ENCODE results near the gene DUS1L.
A peak's percentile ranks its signal among the peaks of the same experiment; 100 is the strongest.

The DUS1L gene

DNA sequence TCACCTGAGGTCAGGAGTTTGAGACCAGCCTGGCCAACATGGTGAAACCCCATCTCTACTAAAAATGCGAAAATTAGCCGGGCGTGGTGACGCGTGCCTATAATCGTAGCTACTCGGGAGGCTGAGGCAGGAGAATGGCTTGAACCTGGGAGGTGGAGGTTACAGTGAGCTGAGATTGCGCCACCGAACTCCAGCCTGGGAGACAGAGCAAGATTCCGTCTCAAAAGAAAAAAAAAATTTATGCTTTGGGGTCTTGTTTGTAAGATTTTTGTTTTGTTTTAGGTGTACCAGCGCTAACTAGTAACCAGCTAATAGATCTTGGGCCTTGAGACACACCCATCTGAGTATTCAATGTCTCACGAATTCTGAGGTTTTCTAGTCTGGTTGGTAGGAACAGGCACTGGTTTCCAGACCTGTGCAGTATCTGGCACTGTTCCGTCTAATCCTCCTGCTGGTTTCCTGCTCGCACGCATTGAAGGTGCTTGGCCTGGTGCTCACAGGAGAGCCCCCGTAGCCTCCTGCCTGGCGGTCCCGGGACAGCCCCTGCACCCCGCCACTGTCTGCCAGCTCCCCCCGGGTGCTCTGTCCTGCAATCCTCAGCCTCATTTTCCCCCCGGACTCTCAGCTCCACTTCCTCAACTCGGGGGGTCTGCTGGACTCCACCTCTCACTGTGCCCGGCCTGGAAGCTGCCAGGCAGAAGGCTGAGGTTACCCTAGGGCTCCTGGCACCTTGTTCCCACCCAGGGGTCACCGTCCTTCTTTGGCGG is 10.6 kb upstream of the DUS1L start:
- no peak for DNase-seq (ENCODE audit: low spot score)

DNA sequence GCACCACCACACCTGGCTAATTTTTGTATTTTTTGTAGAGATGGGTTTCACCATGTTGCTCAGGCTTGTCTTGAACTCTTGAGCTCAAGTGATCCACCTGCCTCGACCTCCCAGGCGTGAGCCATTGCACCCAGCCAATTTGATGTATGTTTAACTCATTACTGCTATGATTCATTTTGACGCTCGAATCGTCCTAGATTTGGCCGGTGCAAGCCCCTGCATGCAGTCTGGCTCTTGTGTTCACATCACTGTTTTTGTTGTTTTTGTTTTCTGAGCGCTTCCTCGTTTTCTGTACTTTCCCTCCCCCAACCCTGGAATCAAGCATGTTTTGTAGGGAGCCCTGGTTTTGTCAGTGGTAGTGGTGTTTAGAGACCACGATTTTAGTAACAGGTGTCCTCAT is 7.8 kb upstream of the DUS1L start:
- DNase-seq (ENCODE audit: low spot score) = no peak

DNA sequence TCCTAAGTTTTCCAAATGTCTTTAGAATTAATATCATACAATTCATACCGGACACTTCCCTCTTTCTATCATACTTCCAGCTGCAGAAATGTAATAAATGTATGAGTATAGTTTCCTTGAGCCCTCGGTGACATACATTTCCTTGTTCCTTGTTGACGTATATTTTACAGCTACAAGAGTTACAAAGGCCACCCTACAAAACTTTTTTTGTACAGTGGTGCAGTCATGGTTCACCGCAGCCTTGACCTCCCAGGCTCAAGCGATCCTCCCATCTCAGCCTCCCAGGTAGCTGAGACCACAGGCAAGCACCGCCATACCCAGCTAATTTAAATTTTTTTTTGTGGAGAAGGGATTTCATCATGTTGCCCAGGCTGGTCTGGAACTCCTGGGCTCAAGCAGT is 7.2 kb upstream of the DUS1L start:
- no peak for DNase-seq (ENCODE audit: low spot score)

DNA sequence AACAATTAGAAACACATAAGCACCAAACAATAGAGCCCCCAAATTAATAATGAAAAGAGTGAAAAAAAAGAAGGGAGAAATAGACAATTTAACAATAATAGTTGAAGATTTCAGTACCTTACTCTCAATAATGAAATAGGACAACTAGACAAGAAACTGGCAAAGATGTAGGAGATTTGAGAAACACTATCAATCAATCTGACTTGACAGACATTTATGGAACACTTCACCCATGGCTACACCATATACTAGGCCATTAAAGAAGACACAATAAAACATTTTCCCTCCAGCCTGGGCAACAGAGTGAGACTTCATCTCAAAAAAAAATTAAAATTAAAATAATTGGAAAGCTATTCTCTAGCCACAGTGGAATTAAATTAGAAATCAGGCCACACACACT is 5.0 kb upstream of the DUS1L start:
- DNase-seq (ENCODE audit: low spot score) = no peak

DNA sequence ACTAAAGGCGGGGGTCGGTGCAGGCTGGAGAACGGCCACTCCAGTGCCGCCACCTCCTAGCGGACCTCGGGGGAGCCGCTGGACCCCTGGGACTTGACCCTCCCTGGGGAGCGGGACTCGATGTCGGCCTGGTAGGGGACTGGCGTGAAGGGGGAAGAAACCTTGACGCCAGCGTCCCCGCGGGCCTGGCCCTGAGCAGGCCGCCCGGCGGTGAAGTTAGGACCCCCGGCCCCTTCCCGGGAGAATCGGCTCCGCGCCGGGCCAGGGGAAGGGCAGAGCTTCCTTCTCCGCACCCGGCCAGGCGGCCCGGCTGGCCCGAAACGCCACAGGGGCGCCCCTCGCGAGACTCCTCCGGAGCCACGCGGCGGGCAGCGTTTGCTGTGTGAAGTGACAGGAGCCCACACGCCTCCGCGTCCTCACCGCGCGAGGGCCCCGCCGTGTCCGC is 389 bp downstream of the DUS1L start:
- DNase-seq (ENCODE audit: low spot score) = no peak

DNA sequence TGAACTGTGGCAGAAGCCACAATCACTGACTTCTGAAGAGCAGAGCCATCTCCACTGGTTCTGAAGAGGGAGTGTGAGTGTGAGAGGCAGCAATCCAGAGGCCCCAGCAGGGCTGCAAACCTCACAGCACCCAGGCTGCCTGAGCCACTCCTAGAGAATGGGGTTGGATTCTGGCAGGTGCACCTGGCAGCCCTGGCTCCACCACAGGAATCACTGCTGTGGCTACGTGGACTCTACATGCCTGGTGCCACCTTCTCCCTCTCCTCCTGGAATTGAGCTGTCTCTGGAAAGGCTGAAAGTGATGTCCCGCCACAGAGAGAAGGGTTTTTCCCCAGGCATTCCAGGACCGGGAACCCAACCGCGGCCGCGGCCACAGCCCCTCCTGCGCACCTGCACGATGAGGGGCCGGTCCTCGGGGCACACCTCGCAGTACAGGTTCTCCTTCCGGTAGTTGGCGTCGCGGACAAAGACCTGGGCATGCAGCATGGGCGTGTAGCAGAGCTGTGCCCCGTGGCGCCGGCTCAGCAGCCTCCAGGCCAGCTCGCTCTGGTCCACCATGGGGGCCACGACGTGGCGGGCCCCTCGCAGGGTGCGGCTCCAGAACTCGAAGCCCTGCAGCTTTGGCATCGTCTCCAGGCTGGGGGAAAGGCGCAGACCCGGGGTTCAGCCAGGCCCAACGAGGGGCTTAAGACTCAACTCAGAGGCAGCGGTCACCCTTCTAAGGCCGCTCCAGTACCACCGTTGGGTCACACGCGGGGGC is 991 bp downstream of the DUS1L start:
- peak; percentile 57 for DNase-seq (ENCODE audit: low spot score)

DNA sequence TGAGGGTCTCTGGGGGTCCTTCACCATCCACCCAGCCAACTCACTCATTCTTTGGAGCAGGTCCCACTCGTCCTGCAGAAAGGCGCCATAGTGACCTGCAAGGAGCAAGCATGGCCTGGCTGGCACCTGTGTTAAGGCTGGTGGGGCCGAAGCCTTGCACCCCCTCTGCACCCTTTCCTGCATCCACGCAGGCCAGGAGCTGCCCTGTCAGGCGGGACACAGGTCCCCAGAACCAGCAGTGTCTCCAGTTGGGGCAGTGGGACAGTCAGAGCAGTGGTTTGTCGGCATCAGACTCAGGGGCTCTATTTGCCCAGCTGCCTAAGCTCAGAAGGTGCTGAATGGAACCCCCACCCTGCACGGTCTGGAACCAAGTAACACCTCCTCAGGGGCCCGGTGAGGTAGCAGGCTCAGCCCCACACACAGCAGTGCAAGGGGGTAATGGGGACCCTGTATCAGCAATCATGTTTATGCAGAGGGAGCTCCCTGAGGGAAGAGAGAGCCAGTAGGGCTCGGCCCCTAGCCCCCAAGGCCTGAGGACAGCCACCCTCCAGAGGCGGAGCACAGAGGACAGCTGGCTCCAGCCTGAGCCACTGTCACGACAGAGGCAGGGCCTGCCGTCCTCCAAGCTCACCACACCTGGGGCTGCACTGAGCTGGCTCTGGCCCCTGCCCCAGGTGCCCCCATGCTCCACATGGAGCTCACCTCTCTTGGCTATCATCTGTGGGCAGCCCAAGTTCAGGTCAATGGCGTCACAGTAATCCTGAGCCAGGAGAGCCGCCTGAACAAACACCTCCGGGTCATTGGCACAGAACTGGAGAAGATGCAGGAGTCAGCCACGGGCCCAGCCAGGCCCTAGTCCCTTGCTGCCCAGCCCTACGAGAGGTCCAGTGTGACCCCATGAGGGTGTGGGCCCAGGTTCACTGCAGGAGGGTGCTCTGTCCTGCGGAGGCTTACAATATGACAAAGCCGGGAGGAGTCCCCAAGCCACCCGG is 1.9 kb downstream of the DUS1L start:
- no peak for DNase-seq (ENCODE audit: low spot score)

DNA sequence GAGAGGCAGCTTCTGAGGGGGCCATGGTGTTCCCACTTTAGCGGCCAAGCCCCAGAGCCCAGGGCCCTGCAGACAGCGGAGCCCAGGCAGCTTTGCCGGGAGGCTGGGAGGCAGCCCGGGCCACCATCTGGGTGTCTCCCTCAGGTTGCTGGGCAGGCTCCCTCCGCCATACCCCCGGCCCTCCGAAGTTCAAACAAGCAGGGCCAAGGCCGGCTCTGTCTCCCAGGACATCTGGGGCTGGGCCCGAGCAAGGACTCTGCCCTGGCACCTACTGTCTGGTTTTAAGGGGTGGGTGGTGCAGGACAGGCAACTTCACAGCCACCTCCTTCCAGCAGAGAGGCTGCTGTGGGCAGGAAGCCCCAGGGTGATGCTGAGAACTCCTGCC is 2.6 kb downstream of the DUS1L start:
- DNase-seq (ENCODE audit: low spot score) = no peak

DNA sequence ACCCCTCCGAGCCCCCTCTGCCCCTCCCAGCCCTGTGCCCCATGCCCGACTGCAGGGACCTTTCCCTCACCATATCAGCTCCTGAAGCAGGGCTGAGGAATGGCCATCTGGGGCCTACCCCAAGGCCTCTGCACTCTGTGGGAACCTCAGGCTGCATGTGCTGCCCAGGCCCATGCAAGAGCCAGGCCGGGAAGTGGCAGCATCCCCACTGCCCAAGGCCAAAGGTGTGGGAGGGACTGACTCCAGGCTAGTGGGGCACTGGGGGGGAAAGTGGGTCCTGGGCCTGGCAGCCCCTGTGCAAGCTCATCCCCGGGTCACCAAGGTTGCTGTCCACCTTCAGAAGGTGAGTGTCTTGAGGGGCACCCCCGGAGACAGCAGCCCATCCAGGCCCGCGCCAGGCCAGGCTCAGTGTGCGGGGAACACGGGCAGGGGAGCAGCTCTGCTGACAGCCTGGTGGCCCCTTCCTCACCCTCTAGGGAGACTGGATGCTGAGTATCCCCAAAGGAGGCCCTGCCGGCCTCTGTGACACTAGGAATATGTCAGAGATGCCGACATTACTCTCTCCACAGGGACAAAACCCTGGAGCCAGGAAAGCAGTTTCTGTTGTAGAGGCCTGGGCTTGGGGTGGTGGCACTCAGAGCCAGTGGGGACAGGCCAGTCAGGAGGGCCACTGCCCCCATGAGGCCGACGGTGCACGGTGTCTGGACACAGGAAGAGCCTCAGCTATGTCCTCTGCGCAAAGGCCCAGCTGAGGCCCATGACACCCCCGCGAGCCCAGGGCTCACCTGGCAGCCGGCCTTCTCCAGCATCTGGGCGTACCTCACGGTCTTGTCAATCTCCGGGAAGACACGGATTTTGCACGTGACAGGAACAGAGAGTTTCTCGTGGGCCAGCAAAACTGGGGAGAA is 3.3 kb downstream of the DUS1L start:
- no peak for DNase-seq (ENCODE audit: low spot score)

DNA sequence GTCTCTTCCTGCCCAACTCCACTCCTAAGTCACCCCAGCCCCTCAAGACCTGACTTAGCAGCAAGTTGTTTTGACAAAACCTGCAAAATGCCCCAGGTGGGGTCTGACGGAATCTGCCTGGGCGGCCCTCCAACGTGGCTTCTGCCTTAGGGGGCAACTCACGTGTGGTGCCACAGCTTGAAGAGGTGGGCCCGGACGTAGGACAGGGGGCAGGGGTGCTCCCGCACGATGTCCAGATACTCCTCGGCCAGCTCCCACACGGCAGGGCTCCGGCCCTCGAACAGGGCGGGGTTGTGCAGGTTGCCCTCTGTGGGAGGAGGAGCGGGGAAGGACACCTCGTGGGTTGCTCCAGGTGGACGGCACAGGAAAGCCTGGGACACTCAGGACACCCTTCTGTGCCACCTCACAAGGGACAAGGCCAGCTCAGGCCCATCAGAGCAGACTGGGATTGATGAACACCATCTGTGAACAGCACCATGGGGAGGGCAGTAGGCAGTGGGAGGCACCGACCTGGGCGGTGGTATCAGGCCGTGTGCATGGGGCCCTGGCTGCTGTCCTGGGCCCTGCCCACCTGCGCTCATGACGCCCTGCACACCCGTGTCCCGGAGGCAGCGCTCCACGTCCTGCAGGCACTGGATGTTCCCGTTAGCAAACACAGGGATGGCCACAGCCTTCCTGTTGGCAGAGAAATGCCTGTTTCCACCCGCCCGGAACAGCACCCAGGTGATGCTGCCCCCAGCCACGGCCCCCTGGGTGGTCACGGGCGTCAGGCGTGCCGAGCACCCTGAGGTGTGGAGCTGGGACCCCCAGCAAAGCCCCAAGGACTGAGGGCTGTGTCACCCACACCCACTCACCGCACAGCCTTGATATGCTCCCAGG is 4.3 kb downstream of the DUS1L start:
- no peak for DNase-seq (ENCODE audit: low spot score)

DNA sequence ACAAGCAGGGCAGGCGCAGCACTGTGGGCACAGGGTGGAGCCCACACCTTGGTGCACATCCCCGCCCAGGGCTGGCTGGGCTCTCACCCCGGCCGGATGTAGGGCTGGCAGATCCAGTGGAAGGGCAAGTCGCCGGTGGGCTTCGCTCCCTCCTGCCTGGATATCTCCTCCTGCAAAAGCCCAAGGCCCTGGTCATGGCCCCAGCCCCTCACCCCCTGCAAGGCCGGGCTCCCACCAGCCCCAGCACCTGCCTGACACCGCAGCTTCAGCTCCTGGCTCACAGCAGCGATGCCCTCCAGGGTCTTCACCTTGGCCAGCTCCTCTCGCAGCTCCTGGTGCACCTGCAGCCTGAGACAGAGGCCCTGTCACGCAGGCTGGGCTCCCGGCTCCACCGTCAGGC is 5.0 kb downstream of the DUS1L start:
- DNase-seq (ENCODE audit: low spot score) = no peak

DNA sequence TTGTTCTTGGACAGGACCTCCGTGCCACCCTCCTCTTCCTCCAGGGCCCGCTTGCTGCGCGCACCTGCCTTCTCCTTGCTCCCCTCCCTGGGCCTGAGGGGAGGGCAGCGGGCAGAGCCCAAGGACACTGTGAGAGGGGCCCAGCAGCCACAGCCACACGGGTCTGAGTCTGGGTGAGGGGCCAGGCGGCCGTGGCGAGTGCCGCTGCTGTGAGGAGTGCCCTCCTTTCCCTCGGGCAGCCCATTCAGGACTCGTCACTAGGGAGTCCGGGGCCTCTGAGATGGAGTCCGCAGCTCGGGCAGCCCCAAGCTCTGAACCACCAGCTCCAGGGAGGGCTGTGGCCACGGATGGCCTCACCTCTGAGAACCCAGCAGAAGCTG is 5.6 kb downstream of the DUS1L start:
- no peak for DNase-seq (ENCODE audit: low spot score)

DNA sequence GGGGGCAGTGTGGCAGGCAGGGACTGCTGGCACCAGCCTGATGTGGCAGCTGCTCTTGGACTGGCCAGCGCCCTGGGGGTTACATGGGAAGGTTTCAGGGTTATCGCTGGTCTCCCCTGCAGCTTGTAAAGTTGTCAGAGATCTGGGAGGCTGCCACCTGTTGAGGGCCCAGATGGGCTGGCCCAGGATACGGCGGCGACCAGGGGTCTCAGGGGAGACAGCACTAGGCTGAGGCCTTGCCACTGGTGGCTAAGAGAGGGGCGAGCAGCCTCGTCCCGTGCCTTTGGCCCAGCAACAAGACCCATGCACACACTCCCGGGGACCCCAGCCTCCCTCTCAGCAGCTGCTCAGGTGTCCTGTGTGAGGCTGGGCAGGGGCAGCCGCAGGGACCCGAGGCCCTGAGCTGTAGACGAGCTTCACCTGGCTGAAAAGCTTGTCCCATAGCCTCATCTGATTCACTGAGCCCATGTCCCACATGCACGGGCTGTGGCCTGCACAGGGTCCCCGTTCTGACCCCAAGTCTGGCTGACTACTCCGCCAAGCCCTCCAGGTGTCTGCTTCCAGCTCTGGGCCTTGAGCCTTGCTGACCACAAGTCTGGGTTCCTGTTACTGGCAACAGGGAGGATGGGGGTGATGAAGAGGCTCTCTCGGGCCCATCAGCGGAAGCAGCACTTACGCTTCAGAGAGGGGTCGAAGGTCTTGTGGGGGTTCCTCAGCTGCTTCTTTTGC is 6.2 kb downstream of the DUS1L start:
- no peak for DNase-seq (ENCODE audit: low spot score)

DNA sequence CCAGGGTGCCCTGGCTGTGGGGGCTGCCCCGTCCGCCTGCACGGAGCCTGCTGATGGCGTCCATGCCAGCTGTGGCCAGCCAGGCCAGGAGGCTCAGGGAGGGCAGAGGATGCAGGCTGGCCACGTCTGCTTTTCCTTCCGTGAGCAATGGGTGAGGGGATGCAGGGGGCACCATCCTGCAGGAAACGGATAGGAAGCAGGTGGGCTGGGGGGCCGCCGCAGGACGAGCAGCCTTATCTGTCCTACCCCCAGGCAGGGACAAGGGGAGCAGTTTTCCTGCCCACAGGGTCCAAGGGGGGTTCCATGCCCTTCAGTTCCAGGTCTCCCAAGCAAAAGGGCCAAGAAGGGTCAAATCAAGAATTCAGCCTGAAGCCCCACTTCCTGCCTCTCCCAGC is 6.8 kb downstream of the DUS1L start:
- DNase-seq (ENCODE audit: low spot score) = no peak

DNA sequence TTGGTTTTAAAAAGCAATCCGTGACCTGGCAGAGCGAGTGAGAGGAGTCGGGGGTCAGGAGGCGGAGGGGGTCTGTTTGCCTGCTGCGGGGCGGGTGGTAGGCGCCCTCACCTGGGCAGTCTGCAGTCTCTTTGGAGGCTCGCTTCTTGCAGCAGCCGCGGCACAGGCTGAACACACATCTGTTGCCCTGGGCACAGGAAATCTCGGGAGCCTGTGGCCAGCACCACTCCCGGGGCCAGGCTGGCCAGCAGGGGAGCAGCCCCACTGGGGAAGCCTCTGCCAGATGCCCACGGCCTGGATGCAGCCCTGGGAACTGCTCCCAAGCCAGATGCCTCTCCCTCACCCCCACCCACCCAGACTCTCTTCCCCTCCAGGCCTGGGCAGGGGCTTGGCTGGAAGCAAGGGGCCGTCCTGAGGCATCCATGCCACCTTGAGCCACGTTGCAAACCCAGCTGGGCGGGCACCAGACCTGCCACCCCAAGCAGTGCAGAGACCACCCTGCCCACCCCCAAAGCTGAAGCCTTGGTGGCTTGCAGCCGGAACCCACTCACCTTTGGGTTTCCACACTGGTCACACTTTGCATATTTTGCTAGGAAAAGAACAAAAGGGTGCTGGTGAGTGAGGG is 7.3 kb downstream of the DUS1L start:
- DNase-seq (ENCODE audit: low spot score) = no peak

DNA sequence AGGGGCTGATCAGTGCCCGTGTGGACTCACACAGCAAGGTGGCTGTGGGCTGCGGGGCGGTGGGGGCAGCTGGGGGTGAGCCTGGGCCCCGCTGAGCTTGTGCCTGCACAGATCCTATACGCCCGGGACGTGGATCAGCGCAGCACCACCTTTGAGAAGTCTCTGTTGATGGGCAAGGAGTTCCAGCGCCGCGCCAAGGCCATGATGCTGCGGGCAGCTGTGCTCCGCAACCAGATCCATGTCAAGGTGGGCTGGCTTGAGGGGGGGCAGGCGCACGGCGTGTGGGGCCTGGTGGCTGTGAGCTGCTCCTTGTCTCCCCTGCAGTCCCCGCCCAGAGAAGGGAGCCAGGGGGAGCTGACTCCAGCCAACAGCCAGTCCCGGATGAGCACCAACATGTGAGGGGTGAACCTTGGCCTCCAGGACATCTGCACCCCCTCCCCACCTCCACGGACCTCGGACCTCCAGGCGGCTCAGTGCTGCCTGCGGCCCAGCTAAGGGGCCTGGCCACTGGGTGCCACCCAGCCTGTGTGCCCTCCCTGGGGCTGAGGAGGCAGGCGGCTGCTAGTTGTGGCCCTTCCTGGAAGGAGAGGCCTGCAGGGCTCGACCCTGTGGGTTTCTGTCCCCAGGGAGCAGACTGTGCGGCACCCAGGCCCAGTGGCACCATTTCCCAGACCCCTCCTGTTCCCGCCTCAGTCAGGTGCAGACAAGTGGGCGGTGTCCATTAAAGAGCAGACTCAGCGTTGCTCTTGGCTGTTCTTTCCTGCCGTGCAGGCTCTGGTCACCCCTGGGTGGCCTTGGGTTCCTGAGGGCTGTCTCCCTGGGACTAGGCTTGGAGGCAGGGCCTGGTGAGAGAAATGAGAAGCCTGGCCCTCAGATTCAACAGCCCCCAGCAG is 8.6 kb downstream of the DUS1L start:
- DNase-seq (ENCODE audit: low spot score) = no peak

DNA sequence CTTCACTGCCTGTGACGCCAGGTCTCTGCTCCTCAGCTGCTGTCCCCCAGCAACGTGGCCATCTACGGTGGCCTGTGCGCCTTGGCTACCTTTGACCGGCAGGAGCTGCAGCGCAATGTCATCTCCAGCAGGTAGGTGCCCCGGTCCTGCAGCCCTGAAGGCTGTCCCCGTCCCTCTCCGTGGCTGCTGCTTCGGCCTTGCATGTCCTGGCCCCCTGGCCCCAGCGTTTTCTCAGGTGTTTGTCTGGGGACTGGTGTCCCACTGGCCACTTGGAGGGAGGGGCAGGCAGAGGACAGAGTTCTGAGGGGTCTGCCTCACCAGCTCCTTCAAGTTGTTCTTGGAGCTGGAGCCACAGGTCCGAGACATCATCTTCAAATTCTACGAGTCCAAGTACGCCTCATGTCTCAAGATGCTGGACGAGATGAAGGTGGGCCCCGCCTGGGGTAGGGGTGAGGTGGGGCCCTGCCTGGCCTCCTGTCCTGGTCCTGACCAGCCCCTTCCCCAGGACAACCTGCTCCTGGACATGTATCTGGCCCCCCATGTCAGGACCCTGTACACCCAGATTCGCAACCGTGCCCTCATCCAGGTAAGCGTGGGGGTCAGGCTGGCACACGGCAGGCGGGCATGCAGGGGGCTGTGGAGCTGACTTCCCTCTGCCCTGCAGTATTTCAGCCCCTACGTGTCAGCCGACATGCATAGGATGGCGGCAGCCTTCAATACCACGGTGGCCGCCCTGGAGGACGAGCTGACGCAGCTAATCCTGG is 9.5 kb downstream of the DUS1L start:
- DNase-seq (ENCODE audit: low spot score) = no peak
